ENCODE results near the gene RNF130. TPM values are rescaled to one million over a fixed set of nuclear protein-coding genes. Genes with fewer than 3 reads are reported as not detected.

RNF130 gene
- total and polyA plus RNA-seq, 9 of the 15 experiments (the other 6 are each of a cell fraction or from before 2014, with no cell fraction given), result 5.8 to 39.4 (median 27.1) TPM

DNA sequence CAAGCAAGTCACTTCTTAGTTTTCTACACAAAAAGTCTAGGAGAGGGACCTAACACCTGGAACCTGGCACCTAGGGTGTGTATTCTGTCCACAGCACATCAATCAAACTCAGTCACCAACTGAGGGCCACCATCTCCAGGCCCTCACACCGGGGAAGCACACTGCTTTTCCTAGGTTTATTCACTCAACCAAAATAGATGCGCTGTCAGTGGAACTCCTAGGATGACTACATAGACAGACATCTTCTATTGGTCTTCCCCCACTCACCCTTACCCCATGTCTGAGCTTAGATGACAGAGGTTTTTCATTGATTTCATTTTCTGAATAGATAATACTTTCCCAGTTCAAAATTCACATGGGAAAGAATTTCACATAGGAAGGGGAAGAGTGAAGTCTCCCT, 59.2 kb downstream of the RNF130 start (continued):
- TF ChIP-seq, protein P1, sequence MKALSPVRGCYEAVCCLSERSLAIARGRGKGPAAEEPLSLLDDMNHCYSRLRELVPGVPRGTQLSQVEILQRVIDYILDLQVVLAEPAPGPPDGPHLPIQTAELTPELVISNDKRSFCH (CRISPR knock-in tag; IDR thresholded peaks at IDR 0.05), result no peak
- TF ChIP-seq, protein P1 (tag; IDR thresholded peaks at IDR 0.05), result no peak
- TF ChIP-seq AFF4 (CRISPR knock-in tag; IDR thresholded peaks at IDR 0.05) (no peak), SLC30A9 (CRISPR knock-in tag; IDR thresholded peaks at IDR 0.05) (no peak), TCF7L2 (IDR thresholded peaks at IDR 0.05; ENCODE audit: low read depth, low read length) (no peak)
- TF ChIP-seq, protein P2, sequence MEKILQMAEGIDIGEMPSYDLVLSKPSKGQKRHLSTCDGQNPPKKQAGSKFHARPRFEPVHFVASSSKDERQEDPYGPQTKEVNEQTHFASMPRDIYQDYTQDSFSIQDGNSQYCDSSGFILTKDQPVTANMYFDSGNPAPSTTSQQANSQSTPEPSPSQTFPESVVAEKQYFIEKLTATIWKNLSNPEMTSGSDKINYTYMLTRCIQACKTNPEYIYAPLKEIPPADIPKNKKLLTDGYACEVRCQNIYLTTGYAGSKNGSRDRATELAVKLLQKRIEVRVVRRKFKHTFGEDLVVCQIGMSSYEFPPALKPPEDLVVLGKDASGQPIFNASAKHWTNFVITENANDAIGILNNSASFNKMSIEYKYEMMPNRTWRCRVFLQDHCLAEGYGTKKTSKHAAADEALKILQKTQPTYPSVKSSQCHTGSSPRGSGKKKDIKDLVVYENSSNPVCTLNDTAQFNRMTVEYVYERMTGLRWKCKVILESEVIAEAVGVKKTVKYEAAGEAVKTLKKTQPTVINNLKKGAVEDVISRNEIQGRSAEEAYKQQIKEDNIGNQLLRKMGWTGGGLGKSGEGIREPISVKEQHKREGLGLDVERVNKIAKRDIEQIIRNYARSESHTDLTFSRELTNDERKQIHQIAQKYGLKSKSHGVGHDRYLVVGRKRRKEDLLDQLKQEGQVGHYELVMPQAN (IDR thresholded peaks at IDR 0.05; ENCODE audit: borderline replicate concordance), result no peak
